K562 (cell line): ENCODE results near the gene AEN. TPM values are rescaled to one million over a fixed set of nuclear protein-coding genes. Genes with fewer than 3 reads are reported as not detected.
A peak's percentile ranks its signal among the peaks of the same experiment; 100 is the strongest.

Experiments used
- DDX20 ChIP-seq: fragments of 450-650 bp; IDR thresholded peaks from 2 replicates; pipeline ENCODE4 v1.6.1; 2016; ENCODE audit warnings: missing genetic modification characterization, low read depth, mild to moderate bottlenecking, missing compliant biosample characterization, moderate library complexity
- EP300 ChIP-seq: IDR thresholded peaks from 2 replicates; pipeline ENCODE4 v1.6.1; 2012; ENCODE audit warnings: low read length, improper control_type of control experiment
- FOXJ2 ChIP-seq: fragments of 200-800 bp; sonication (Bioruptor generic); IDR thresholded peaks from 2 replicates; pipeline ENCODE4 v1.6.1; 2016; ENCODE audit warnings: missing genetic modification characterization, missing compliant biosample characterization
- FUS ChIP-seq: fragments of 200-400 bp; formaldehyde crosslinking; optimal IDR thresholded peaks from 2 replicates; pipeline ENCODE3; 2017; ENCODE audit warnings: low read depth, low read length
- GABPA ChIP-seq: fragments of 200-800 bp; sonication (Bioruptor generic); conservative IDR thresholded peaks from 2 replicates; pipeline ENCODE4 v1.6.1; 2016; ENCODE audit warnings: low read depth, missing genetic modification characterization, missing compliant biosample characterization
- MAFG ChIP-seq: fragments of 450-650 bp; conservative IDR thresholded peaks from 2 replicates; pipeline ENCODE4 v1.6.1; 2016; ENCODE audit warnings: missing genetic modification characterization, missing compliant biosample characterization
- MCM7 ChIP-seq, 2 experiments: fragments of 450-650 bp; IDR thresholded peaks; 2 replicates each; pipeline ENCODE4 v1.6.1; 2016 to 2018
- MXI1 ChIP-seq: IDR thresholded peaks from 2 replicates; pipeline ENCODE4 v1.6.1; 2011; ENCODE audit warnings: low read depth, mild to moderate bottlenecking, improper control_type of control experiment, low read length
- NBN ChIP-seq: fragments of 450-650 bp; IDR thresholded peaks from 2 replicates; pipeline ENCODE4 v1.6.1; 2016; ENCODE audit warnings: low read depth, mild to moderate bottlenecking
- PTBP1 ChIP-seq: fragments of 200-400 bp; formaldehyde crosslinking; IDR thresholded peaks from 2 replicates; pipeline ENCODE4 v1.6.1; 2017; ENCODE audit warnings: low read depth, low read length
- RBBP5 ChIP-seq: fragments of 200-600 bp; sonication (generic); IDR thresholded peaks from 2 replicates; pipeline ENCODE4 v1.6.1; 2012; ENCODE audit warnings: borderline replicate concordance, mild to moderate bottlenecking, low read length, control low read depth, inconsistent platforms; ENCODE audit not compliant: insufficient read depth, poor library complexity, severe bottlenecking
- RBM14 ChIP-seq: fragments of 200-400 bp; formaldehyde crosslinking; IDR thresholded peaks from 2 replicates; pipeline ENCODE4 v1.6.1; 2018; ENCODE audit warnings: low read depth, mild to moderate bottlenecking, low read length, moderate library complexity, borderline replicate concordance; ENCODE audit not compliant: insufficient read depth
- TAF1 ChIP-seq: IDR thresholded peaks from 2 replicates; pipeline ENCODE4 v1.6.1; 2011; ENCODE audit warnings: mild to moderate bottlenecking, low read length, moderate library complexity; ENCODE audit not compliant: insufficient read depth, control insufficient read depth, severe bottlenecking; ENCODE audit errors: extremely low read depth
- TOE1 ChIP-seq, 2 experiments: fragments of 450-650 bp in 1 of 2; sonication (generic) in 1 of 2; formaldehyde crosslinking in 1 of 2; IDR thresholded peaks; 2 replicates each; pipeline versions ENCODE4 v1.7.1 to v1.8.0; 2016 to 2022; ENCODE audit warnings: borderline replicate concordance in 2 of 2, mild to moderate bottlenecking in 2 of 2, antibody characterized with exemption in 1 of 2, inconsistent platforms in 1 of 2, low read depth in 1 of 2, missing genetic modification reagents in 1 of 2, moderate library complexity in 1 of 2
- U2AF1 ChIP-seq: fragments of 200-400 bp; formaldehyde crosslinking; optimal IDR thresholded peaks from 2 replicates; pipeline ENCODE3; 2017; ENCODE audit warnings: mild to moderate bottlenecking, low read depth, low read length, moderate library complexity
- UBTF ChIP-seq, 2 experiments: IDR thresholded peaks; 2 replicates each; pipeline ENCODE4 v1.6.1; 2012; ENCODE audit warnings: improper control_type of control experiment in 2 of 2, low read depth in 2 of 2, low read length in 2 of 2, borderline replicate concordance in 1 of 2
- ZBTB49 ChIP-seq: sonication (generic); formaldehyde crosslinking; IDR thresholded peaks from 2 replicates; pipeline ENCODE4 v1.8.0; 2022; ENCODE audit warnings: missing genetic modification reagents, mild to moderate bottlenecking, borderline replicate concordance
- ZNF253 ChIP-seq: fragments of 250-450 bp; sonication (Bioruptor Pico); conservative IDR thresholded peaks from 2 replicates; pipeline ENCODE4 v1.6.1; 2021; ENCODE audit warnings: mild to moderate bottlenecking
- ZNF316 ChIP-seq: fragments of 450-650 bp; IDR thresholded peaks from 2 replicates; pipeline ENCODE4 v1.6.1; 2016
- polyA plus RNA-seq, 8 experiments: library from polyadenylated mRNA; depleted of rRNA in 4 of 8; stranded (reverse) in 5 of 8; unstranded in 3 of 8; fragments of >200 nt; fragmentation: Nextera tagmentation in 2 of 8; fragmentation: Illumina TruSeq in 1 of 8; extraction: Ambion mirVana in 2 of 8; extraction: Trizol in 1 of 8; gene quantifications; 2 replicates each; pipeline versions ENCODE4 v1.2.1 to v1.2.3, GENCODE V29; 2011 to 2014; ENCODE audit warnings: inconsistent platforms in 1 of 8, missing spikeins in 1 of 8
- total RNA-seq, 7 experiments: library from RNA; depleted of rRNA in 6 of 7; stranded (reverse); fragments of >200 nt in 6 of 7; fragmentation: Illumina TruSeq in 2 of 7; extraction: Trizol in 2 of 7; gene quantifications; 2 replicates each; pipeline versions ENCODE4 v1.2.1 to v1.2.3, GENCODE V29; 2011 to 2021; ENCODE audit warnings: low replicate concordance in 1 of 7
- TF ChIP-seq, protein P1 (sequence below): fragments of 450-650 bp; IDR thresholded peaks from 2 replicates; pipeline ENCODE4 v1.6.1; 2016

AEN gene
- total and polyA plus RNA-seq, 9 of the 15 experiments (the other 6 are each of a cell fraction or from before 2014, with no cell fraction given): 9.0 to 51.0 (median 32.8) TPM

- TF ChIP-seq UBTF (IDR thresholded peaks at IDR 0.05; ENCODE audit: borderline replicate concordance in 1 of 2, low read depth in 2 of 2, low read length in 2 of 2): peak; percentile 81 to 90; a peak in 3 of 4 replicates
- TF ChIP-seq MXI1: peak; percentile 74; the same call in 1 of the 2 replicates
- TF ChIP-seq ZNF253: no peak
- no peak for TF ChIP-seq RBM14
- no peak for TF ChIP-seq MCM7 (IDR thresholded peaks at IDR 0.05)
- TF ChIP-seq FOXJ2 (tag): peak; percentile 51; the same call in 1 of the 2 replicates
- TF ChIP-seq, protein P1, sequence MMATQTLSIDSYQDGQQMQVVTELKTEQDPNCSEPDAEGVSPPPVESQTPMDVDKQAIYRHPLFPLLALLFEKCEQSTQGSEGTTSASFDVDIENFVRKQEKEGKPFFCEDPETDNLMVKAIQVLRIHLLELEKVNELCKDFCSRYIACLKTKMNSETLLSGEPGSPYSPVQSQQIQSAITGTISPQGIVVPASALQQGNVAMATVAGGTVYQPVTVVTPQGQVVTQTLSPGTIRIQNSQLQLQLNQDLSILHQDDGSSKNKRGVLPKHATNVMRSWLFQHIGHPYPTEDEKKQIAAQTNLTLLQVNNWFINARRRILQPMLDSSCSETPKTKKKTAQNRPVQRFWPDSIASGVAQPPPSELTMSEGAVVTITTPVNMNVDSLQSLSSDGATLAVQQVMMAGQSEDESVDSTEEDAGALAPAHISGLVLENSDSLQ: peak; percentile 70
- no peak for TF ChIP-seq DDX20
- peak; percentile 32 for TF ChIP-seq RBBP5
- TF ChIP-seq TAF1: peak; percentile 48
- peak; percentile 33; the same call in 1 of the 2 replicates for TF ChIP-seq MAFG (tag)
- no peak for TF ChIP-seq FUS
- TF ChIP-seq EP300: peak; percentile 83
- peak; percentile 59 for TF ChIP-seq ZNF316
- TF ChIP-seq TOE1 (IDR thresholded peaks at IDR 0.05; ENCODE audit: borderline replicate concordance): peak; percentile 90
- 0 out of 2 replicates have a peak, but pooled peaks have one; percentile 26 for TF ChIP-seq TOE1 (CRISPR knock-in tag; IDR thresholded peaks at IDR 0.05; ENCODE audit: borderline replicate concordance, low read depth)
- peak; percentile 91 for TF ChIP-seq NBN
- no peak for TF ChIP-seq U2AF1
- no peak; the same call in 1 of the 2 replicates for TF ChIP-seq ZBTB49 (CRISPR knock-in tag)
- no peak for TF ChIP-seq GABPA
- TF ChIP-seq PTBP1: no peak
These were observed 17.7 kb downstream of the AEN start, which contains the start of gene ISG20 (continued) for GRCh38 chr15:88638626-88639372.
